PC-9 (cell line): ENCODE measurements around the gene MCF2L. TPM values are rescaled to one million over a fixed set of nuclear protein-coding genes. Genes with fewer than 3 reads are reported as not detected.

Source experiments
- BruUV-seq: library from RNA; stranded (reverse); fragments of 400-500 nt; replicated peaks from 2 replicates; lab custom pipeline; 2021; lab: Mats Ljungman, UMichigan
- CTCF ChIA-PET: fragments of 300-600 bp; sonication (Branson Sonifier 250); formaldehyde crosslinking; loops from one replicate; lab custom pipeline; 2022; ENCODE audit warnings: antibody characterized with exemption; lab: Charles Lee
- POLR2A ChIA-PET: fragments of 300-600 bp; sonication (Branson Sonifier 250); formaldehyde crosslinking; loops from one replicate; lab custom pipeline; 2022; ENCODE audit warnings: antibody characterized with exemption; ENCODE audit not compliant: unreplicated experiment; lab: Charles Lee
- DNase-seq, 2 experiments: peaks; one replicate each; pipeline versions ENCODE4 v3.0.0 to v3.0.0-alpha.2; 2015 to 2022; ENCODE audit warnings: mixed read lengths in 1 of 2
- H2AFZ ChIP-seq: fragments of 200-600 bp; sonication (generic); 2 replicates; pipeline ENCODE4 v1.8.1; 2017; ENCODE audit warnings: antibody characterized with exemption
- H3F3A ChIP-seq: fragments of 200-600 bp; sonication (generic); 2 replicates; pipeline ENCODE4 v1.8.1; 2017; ENCODE audit warnings: antibody characterized with exemption, mild to moderate bottlenecking, low read depth; ENCODE audit not compliant: insufficient read depth
- H3K27ac ChIP-seq: fragments of 200-600 bp; sonication (generic); 2 replicates; pipeline ENCODE4 v1.6.1; 2016; ENCODE audit warnings: mixed run types
- H3K27me3 ChIP-seq: fragments of 200-600 bp; sonication (generic); 2 replicates; pipeline ENCODE4 v1.6.1; 2016; ENCODE audit warnings: low read depth, mixed run types; ENCODE audit not compliant: insufficient read depth
- H3K36me3 ChIP-seq: fragments of 200-600 bp; sonication (generic); 2 replicates; pipeline ENCODE4 v1.6.1; 2016; ENCODE audit warnings: low read depth, mixed run types
- H3K4me1 ChIP-seq: fragments of 200-600 bp; sonication (generic); replicated peaks from 2 replicates; pipeline ENCODE4 v1.6.1; 2016; ENCODE audit warnings: mixed run types; ENCODE audit not compliant: insufficient read depth
- H3K4me2 ChIP-seq: fragments of 200-600 bp; sonication (generic); 2 replicates; pipeline ENCODE4 v1.6.1; 2017; ENCODE audit warnings: mixed run types
- H3K4me3 ChIP-seq: fragments of 200-600 bp; sonication (generic); 2 replicates; pipeline ENCODE4 v1.6.1; 2016; ENCODE audit warnings: mixed run types
- H3K79me2 ChIP-seq: fragments of 200-600 bp; sonication (generic); 2 replicates; pipeline ENCODE4 v1.6.1; 2017; ENCODE audit warnings: low read depth, mixed run types
- H3K9me2 ChIP-seq: fragments of 200-600 bp; sonication (generic); 2 replicates; pipeline ENCODE4 v1.8.1; 2017; ENCODE audit warnings: mild to moderate bottlenecking; ENCODE audit not compliant: insufficient read depth
- H3K9me3 ChIP-seq: fragments of 200-600 bp; sonication (generic); 2 replicates; pipeline ENCODE4 v1.8.1; 2016; ENCODE audit warnings: low read depth; ENCODE audit not compliant: insufficient read depth
- H4K20me1 ChIP-seq: fragments of 200-600 bp; sonication (generic); 2 replicates; pipeline ENCODE4 v1.8.1; 2017; ENCODE audit not compliant: insufficient read depth
- EZH2 ChIP-seq: fragments of 200-600 bp; sonication (generic); IDR thresholded peaks from 2 replicates; pipeline ENCODE4 v1.8.0; 2017; ENCODE audit warnings: antibody characterized with exemption, low read depth
- intact Hi-C: fragments of 100-400 bp; cut with micrococcal nuclease; formaldehyde crosslinking; loops from one replicate; pipeline ENCODE4 v1.10.0; 2022; ENCODE audit not compliant: unreplicated experiment
- total RNA-seq: library from RNA; stranded (reverse); gene quantifications from 2 replicates; pipeline ENCODE4 v1.2.3, GENCODE V29; 2021
- TF ChIP-seq, protein P1 (sequence below): fragments of 200-600 bp; sonication (generic); conservative IDR thresholded peaks from 2 replicates; pipeline ENCODE4 v1.6.1; 2017; ENCODE audit warnings: mixed run types, antibody characterized with exemption, mild to moderate bottlenecking, moderate library complexity

MCF2L gene
- total RNA-seq, 1 experiment from 2014 or later = 28.2 TPM

DNA sequence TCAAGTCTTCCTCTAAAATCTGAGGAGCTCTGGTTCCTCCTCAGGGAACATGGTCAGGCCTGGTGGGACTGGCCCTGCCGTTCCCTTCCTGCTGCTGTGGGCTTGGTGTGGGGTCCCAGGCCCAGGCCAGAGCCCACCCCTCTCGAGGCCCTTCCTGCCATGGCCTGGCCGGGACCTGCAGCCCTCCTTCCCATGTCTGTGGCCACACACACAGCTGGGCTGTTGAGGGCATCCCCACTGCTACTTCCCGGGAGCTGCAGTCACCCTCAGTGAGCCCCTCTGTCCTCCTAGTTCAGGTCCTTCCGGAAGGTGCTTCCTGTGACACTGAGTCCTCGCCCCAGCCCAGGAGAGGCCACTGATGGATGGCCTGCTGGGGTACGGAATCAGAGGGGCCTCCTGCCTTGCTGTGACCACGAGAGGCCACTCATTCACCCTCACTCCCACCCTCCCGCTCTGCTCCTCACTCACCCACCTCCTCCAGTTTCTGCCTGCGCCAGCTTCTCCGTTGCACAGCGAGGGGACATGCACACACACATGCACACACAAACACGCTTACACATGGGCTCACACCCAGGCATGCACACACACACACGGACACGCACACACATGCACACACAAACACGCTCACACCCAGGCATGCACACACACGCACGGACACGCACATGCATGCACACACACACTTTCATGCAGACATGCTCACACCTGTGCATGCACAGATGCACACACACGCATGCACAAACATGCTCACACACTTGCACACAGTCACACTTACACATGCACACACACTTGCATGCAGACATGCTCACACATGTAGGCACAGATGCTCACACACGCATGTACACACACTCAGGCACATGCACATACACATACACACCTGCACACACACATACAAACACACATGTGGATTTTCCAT is 7.3 kb upstream of the MCF2L start:
- no peak for DNase-seq
- peaks cover 13% of the 10 kb centered on the region for H3K4me1 ChIP-seq
- H3K4me2 ChIP-seq = no peak overlapping the region
- H2AFZ ChIP-seq = no peak overlapping the region
- H3K9me3 ChIP-seq = no peaks in the 10 kb centered on the region
- H3K36me3 ChIP-seq = no peaks in the 10 kb centered on the region
- 0 out of 2 replicates have a peak, but pooled peaks cover 3% of the 10 kb centered on the region for H4K20me1 ChIP-seq
- no peaks in the 10 kb centered on the region for H3K79me2 ChIP-seq
- ChIA-PET POLR2A (no interaction called here), CTCF (no interaction called here)
- H3K27ac ChIP-seq = no peak overlapping the region
- TF ChIP-seq EZH2 = no peak
- TF ChIP-seq, protein P1, sequence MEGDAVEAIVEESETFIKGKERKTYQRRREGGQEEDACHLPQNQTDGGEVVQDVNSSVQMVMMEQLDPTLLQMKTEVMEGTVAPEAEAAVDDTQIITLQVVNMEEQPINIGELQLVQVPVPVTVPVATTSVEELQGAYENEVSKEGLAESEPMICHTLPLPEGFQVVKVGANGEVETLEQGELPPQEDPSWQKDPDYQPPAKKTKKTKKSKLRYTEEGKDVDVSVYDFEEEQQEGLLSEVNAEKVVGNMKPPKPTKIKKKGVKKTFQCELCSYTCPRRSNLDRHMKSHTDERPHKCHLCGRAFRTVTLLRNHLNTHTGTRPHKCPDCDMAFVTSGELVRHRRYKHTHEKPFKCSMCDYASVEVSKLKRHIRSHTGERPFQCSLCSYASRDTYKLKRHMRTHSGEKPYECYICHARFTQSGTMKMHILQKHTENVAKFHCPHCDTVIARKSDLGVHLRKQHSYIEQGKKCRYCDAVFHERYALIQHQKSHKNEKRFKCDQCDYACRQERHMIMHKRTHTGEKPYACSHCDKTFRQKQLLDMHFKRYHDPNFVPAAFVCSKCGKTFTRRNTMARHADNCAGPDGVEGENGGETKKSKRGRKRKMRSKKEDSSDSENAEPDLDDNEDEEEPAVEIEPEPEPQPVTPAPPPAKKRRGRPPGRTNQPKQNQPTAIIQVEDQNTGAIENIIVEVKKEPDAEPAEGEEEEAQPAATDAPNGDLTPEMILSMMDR = no peak
- H3K4me3 ChIP-seq = no peak overlapping the region
- BruUV-seq = no TSS peak
- peaks cover 16% of the 10 kb centered on the region; the same call in 1 of the 2 replicates for H3F3A ChIP-seq
- no peaks in the 10 kb centered on the region for H3K27me3 ChIP-seq
- H3K9me2 ChIP-seq = no peaks in the 10 kb centered on the region
- intact Hi-C loops = no loop called here

DNA sequence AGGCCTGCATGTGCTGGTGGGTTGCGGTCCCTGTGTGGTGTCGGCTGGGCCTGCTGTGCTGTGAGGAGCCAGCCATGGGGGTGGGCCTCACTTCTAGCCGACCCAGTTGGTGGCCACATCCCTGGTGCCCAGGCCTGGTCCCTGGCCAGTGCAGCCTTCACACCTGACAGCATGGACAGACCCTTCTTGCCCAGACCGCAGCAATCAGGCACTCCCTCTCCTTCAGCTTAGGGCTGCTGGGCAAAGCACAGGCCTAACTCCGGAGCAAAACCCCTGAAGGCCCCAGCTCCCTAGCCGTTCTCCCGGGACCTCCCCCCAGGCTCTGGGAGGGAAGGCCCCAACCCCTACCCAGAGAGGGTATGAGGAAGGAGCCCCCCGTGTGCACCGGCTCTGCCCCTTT is 6.6 kb upstream of the MCF2L start:
- no peaks in the 10 kb centered on the region for H3K27me3 ChIP-seq
- H3K27ac ChIP-seq = no peak overlapping the region
- no peak for TF ChIP-seq EZH2
- TF ChIP-seq, protein P1 = no peak
- no peaks in the 10 kb centered on the region for H3K36me3 ChIP-seq
- ChIA-PET POLR2A (no interaction called here), CTCF (no interaction called here)
- no peaks in the 10 kb centered on the region for H3K79me2 ChIP-seq
- DNase-seq = no peak
- intact Hi-C loops = no loop called here
- H3K9me2 ChIP-seq = no peaks in the 10 kb centered on the region
- no peak overlapping the region for H2AFZ ChIP-seq
- BruUV-seq = no TSS peak
- H4K20me1 ChIP-seq = 0 out of 2 replicates have a peak, but pooled peaks cover 3% of the 10 kb centered on the region
- no peak overlapping the region for H3K4me3 ChIP-seq
- H3K9me3 ChIP-seq = no peaks in the 10 kb centered on the region
- peaks cover 13% of the 10 kb centered on the region for H3K4me1 ChIP-seq
- no peak overlapping the region for H3K4me2 ChIP-seq
- peaks cover 17% of the 10 kb centered on the region; the same call in 1 of the 2 replicates for H3F3A ChIP-seq

DNA sequence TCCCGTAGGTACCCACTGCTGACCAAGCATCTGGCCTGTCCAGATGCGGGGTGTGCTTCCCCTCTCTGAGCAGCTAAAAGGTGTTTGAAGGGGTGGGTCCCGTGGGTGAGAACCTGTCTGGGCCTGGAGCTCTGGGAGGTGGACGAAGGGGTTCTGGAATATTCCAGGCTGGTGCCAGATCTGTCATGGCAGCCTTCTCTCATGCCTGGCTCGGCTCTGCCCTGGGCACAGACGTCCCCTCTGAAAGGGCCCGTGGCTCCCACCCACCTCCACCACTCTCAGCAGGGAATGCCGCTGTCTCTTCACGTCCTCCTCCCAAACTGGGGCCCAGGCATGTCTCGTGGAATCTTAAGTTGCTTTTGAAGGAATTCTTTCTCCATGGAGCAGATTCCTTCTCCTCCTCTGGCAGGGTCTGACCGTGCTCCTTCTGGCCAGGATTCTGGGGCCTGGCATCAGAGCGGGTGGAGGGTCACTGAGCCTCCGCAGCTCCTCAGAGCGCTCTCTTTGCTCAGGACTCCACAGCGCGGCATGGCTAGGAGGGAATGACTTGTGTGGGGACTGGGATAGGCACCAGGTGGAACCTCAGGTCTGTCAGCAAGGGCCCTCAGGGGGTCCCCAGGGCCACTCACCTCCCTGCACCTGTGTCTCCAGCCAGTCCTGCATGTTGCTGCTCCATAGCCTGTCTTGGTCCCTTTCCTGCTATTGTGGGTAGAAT is 5.9 kb upstream of the MCF2L start:
- H3K36me3 ChIP-seq = no peaks in the 10 kb centered on the region
- H3K4me2 ChIP-seq = no peak overlapping the region
- no TSS peak for BruUV-seq
- CTCF ChIA-PET = no interaction called here
- 0 out of 2 replicates have a peak, but pooled peaks cover 3% of the 10 kb centered on the region for H4K20me1 ChIP-seq
- H3K4me1 ChIP-seq = peaks cover 15% of the 10 kb centered on the region
- no peak for DNase-seq
- H2AFZ ChIP-seq = no peak overlapping the region
- H3K79me2 ChIP-seq = no peaks in the 10 kb centered on the region
- intact Hi-C loops = no loop called here
- H3K27ac ChIP-seq = no peak overlapping the region
- H3K4me3 ChIP-seq = no peak overlapping the region
- no peaks in the 10 kb centered on the region for H3K9me2 ChIP-seq
- H3K9me3 ChIP-seq = no peaks in the 10 kb centered on the region
- peaks cover 17% of the 10 kb centered on the region; the same call in 1 of the 2 replicates for H3F3A ChIP-seq
- POLR2A ChIA-PET = no interaction called here
- TF ChIP-seq, protein P1 = no peak
- H3K27me3 ChIP-seq = no peaks in the 10 kb centered on the region
